Fibroblast of villous mesenchyme (primary cell): ENCODE results near the gene CEMP1. TPM values are rescaled to one million over a fixed set of nuclear protein-coding genes. Genes with fewer than 3 reads are reported as not detected.
A peak's percentile ranks its signal among the peaks of the same experiment; 100 is the strongest.

ENCODE experiments used
- DNase-seq: peaks from one replicate; pipeline ENCODE4 v3.0.0-alpha.2; 2010; ENCODE audit warnings: low read depth
- H3K4me3 ChIP-seq: 2 replicates; pipeline ENCODE4 v1.5.1; 2011; ENCODE audit warnings: low read depth, mild to moderate bottlenecking, low read length
- CTCF ChIP-seq: IDR thresholded peaks from 2 replicates; pipeline ENCODE4 v1.5.1; 2012; ENCODE audit warnings: low read depth, mild to moderate bottlenecking, low read length; ENCODE audit not compliant: insufficient read depth
- total RNA-seq: library from RNA; depleted of rRNA; stranded (reverse); fragments of >200 nt; gene quantifications from 2 replicates; pipeline ENCODE4 v1.2.3, GENCODE V29; 2012

The CEMP1 gene
- total RNA-seq, 1 donor, result not detected

DNA sequence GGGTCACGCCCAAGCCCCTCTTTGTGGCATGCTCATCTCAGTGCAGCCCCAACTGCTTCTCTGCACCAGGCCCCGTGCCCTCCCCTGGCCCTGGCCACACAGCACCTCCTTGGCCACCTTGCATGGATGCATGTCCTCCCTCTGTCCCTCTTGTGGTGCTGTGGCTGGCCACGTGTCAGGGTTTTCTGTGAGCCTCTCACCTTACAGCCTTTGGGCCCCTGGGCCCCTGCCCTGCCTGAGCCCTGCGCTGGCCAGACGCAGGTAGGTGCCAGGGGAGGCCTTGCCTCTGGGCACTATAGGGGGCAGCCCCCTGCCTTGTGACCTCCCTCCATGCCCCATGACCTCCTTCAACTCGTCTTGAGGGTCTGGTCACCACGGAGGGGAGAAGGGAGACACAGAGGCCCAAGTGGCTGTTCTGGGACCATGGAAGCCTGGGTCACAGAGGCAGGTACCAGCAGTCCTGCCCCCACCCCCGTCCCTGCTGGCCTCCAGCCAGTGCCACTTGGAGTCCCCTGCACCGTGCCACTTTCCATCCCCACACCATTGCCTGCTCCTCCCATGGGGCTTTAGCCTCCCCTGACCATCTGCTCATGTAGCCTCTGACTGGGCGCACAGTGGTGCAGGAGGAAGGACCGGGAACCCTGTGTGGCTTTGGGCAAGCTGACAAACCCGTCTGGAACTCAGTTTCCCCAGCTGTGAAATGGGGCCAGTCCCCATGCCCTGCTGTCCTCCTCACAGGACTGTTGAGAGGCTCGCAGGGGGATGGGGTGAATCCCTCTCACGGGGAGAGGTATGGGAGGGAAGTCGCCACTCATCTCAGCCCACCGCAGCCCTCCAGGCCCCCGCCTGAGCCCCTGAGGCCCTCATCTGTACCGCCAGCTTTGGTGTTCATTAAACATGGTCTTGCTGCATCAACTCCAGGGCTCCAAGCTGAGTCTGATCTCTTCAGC lies 29.0 kb downstream of the CEMP1 start:
- no peak for TF ChIP-seq CTCF
- H3K4me3 ChIP-seq, result no peak overlapping the region
- no peak for DNase-seq

DNA sequence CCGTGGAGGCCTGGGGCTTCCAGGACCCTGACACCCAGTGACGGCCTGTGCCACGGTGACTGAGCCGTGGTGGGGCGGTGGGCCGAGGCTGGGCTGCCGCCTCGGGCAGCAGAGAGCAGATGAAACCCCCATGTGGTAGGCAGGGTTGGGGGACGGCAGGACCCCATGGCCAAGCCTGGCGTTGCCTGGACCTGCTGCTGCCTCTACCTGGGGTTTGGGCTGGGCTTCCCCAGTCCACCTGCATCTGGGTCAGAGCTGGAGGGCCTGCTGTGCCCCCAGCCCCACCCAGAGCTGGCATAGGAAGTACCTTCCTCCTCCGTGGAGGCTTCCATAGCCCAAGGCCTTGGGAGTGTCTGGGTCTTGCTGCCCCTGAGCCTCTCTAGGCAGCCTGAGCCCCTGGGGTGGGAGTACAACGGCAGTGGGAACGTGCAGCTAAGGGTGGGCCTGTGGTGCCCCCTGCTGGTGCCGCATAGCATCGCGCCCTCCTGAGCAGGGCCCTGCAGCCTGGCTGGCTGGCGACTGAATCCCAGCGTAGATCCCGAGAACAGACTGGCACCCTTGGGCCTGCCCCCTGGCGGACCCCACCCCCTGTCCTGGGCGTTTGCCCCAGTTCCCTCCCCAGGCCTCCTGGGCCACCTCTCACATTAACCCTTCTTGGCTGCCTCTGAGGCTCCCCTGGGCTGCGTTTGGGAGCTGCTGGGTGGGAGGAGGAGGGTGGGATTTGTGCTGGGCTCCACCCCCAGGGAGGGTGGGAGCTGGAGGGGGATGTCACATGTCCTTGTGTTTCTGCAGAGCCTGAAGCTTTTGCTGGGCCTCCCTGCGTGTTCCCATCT lies 30.1 kb downstream of the CEMP1 start:
- peak; percentile 97 for TF ChIP-seq CTCF
- peak; percentile 85 for DNase-seq
- peak overlapping the region; percentile 43 for H3K4me3 ChIP-seq

DNA sequence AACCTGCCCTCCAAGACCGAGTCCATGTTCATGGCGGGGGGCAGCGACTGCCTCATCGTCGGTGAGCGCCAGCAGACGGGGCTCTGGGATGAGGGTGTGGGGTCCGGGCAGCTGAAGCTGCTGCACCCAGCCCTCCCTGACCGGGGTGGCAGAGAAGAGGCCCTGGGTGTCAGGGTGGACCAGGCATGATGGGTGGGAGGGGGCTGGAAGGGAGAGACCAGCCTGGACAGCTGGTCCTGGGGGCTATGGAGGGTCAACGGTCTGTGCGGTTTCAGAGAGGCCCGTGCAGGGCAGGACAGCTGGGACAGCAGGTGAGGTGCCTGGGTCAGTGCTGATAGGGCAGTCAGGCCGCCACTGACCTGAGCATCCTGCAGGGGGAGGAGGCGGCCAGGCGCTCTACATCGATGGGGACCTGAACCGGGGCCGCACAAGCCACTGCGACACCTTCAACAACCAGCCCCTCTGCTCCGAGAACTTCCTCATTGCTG lies 30.7 kb downstream of the CEMP1 start:
- no peak for TF ChIP-seq CTCF
- H3K4me3 ChIP-seq, result no peak overlapping the region
- DNase-seq, result no peak

- DNase-seq, result no peak
These were observed 31.2 kb downstream of the CEMP1 start for GRCh38 chr16:2499890-2500429.

DNA sequence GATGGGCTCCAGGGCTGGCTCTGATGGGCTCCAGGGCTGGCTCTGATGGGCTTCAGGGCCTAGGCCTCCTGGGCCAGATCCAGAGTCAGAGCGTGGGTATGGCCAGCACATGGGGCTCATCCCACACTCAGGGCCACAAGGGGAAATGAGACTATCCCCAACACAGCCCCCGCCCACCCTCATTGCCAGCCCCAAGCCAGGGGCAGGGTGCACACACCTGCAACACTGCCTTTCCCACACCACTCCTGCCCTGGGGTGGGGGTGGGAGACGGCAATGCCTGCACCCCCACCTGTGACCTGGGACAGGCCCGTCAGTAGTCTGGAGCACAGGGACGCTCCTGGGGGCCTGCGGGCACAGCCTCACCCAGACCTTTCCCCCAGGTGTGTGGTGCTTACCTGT lies 31.8 kb downstream of the CEMP1 start:
- no peak for TF ChIP-seq CTCF
- no peak overlapping the region for H3K4me3 ChIP-seq
- no peak for DNase-seq

More at GRCh38 chr16:2499890-2500429, 31.2 kb downstream of the CEMP1 start:
- TF ChIP-seq CTCF, result no peak
- no peak overlapping the region for H3K4me3 ChIP-seq

- H3K4me3 ChIP-seq, result no peak overlapping the region
- DNase-seq, result no peak
- TF ChIP-seq CTCF, result no peak
These were observed 32.5 kb downstream of the CEMP1 start for GRCh38 chr16:2498531-2499253.
